HepG2 (cell line): Measurements from ENCODE around the gene PSME3IP1. TPM values are rescaled to one million over a fixed set of nuclear protein-coding genes. Genes with fewer than 3 reads are reported as not detected.
A peak's percentile ranks its signal among the peaks of the same experiment; 100 is the strongest.

Source experiments
- ATAC-seq: fragments of 200-7000 bp; cut with Tn5 transposase; 3 replicates; pipeline ENCODE4 v1.9.1; 2020; ENCODE audit warnings: mild to moderate bottlenecking, moderate library complexity
- BruUV-seq: library from RNA; stranded (reverse); fragments of 400-500 nt; replicated peaks from 2 replicates; lab custom pipeline; 2021; lab: Mats Ljungman, UMichigan
- CTCF ChIA-PET: fragments of 300-600 bp; formaldehyde crosslinking; extraction: SDS; loops from one replicate; lab custom pipeline; 2021; ENCODE audit warnings: low total read pairs, inconsistent platforms, low intra/inter-chr PET ratio; lab: Yijun Ruan, JAX
- POLR2A ChIA-PET: fragments of 350-600 bp; sonication (Branson Sonifier 250); formaldehyde crosslinking; loops from one replicate; lab custom pipeline; 2020; ENCODE audit warnings: antibody characterized with exemption, inconsistent platforms; lab: Yijun Ruan, JAX
- DNase-seq: peaks from one replicate; pipeline ENCODE4 v3.0.0-alpha.2; 2015; ENCODE audit warnings: low spot score
- FAIRE-seq: peaks from 3 replicates; lab custom pipeline; 2011; peaks lifted over from hg19 to GRCh38; lab: Jason Lieb, UNC
- H2AFZ ChIP-seq: one replicate; pipeline ENCODE4 v1.6.1; 2011; ENCODE audit warnings: low read length, inconsistent platforms
- H3K27ac ChIP-seq: fragments of 300-600 bp; 3 replicates; pipeline ENCODE4 v1.8.0; 2011; ENCODE audit warnings: mixed run types, mild to moderate bottlenecking, mixed read lengths, low read length, inconsistent platforms; ENCODE audit not compliant: insufficient read depth; ENCODE audit errors: extremely low read length
- H3K27me3 ChIP-seq, 2 experiments: fragments of 200-600 bp in 1 of 2; 2 replicates in 1 of 2; 3 replicates in 1 of 2; pipeline versions ENCODE4 v1.6.0 to v1.8.0; 2011; ENCODE audit warnings: low read length in 2 of 2, mild to moderate bottlenecking in 2 of 2, moderate library complexity in 2 of 2, inconsistent platforms in 1 of 2; ENCODE audit not compliant: insufficient read depth in 2 of 2, control insufficient read depth in 1 of 2
- H3K36me3 ChIP-seq, 2 experiments: fragments of 200-600 bp in 1 of 2; replicated peaks in 1 of 2; 2 replicates in 1 of 2; 3 replicates in 1 of 2; pipeline versions ENCODE4 v1.5.1 to v1.8.0; 2011; ENCODE audit warnings: low read length in 2 of 2, inconsistent platforms in 1 of 2; ENCODE audit not compliant: insufficient read depth in 2 of 2, control insufficient read depth in 1 of 2
- H3K4me1 ChIP-seq: 2 replicates; pipeline ENCODE4 v1.5.1; 2012; ENCODE audit warnings: low read length, inconsistent platforms; ENCODE audit not compliant: insufficient read depth
- H3K4me2 ChIP-seq: 2 replicates; pipeline ENCODE4 v1.6.0; 2011; ENCODE audit warnings: low read depth, low read length, inconsistent platforms
- H3K4me3 ChIP-seq, 3 experiments: fragments of 200-600 bp in 1 of 3; sonication (generic), shearing (Covaris generic) in 1 of 3; replicated peaks in 1 of 3; 2 replicates each; pipeline ENCODE4 v1.5.1; 2011 to 2016; ENCODE audit warnings: low read length in 3 of 3, inconsistent platforms in 2 of 3, low read depth in 2 of 3, mild to moderate bottlenecking in 2 of 3, control low read depth in 1 of 3, mixed read lengths in 1 of 3; ENCODE audit not compliant: insufficient read depth in 1 of 3
- H3K79me2 ChIP-seq: one replicate; pipeline ENCODE4 v1.6.1; 2011; ENCODE audit warnings: low read length, inconsistent platforms; ENCODE audit not compliant: insufficient read depth
- H3K9ac ChIP-seq: 2 replicates; pipeline ENCODE4 v1.6.0; 2011; ENCODE audit warnings: mild to moderate bottlenecking, low read depth, low read length, inconsistent platforms; ENCODE audit not compliant: insufficient read depth
- H3K9me3 ChIP-seq: 2 replicates; pipeline ENCODE4 v1.5.1; 2012; ENCODE audit warnings: mild to moderate bottlenecking, low read length
- H4K20me1 ChIP-seq: 2 replicates; pipeline ENCODE4 v1.6.0; 2011; ENCODE audit warnings: inconsistent platforms, mild to moderate bottlenecking, low read length, moderate library complexity; ENCODE audit not compliant: insufficient read depth
- BRD4 ChIP-seq: sonication (generic); formaldehyde crosslinking; IDR thresholded peaks from 2 replicates; pipeline ENCODE4 v1.4.0; 2020; ENCODE audit warnings: missing genetic modification reagents
- GATAD1 ChIP-seq: IDR thresholded peaks from 2 replicates; pipeline ENCODE4 v1.6.1; 2016; ENCODE audit warnings: missing genetic modification reagents, missing compliant biosample characterization
- MIER2 ChIP-seq: IDR thresholded peaks from 2 replicates; pipeline ENCODE4 v1.6.1; 2016; ENCODE audit warnings: missing biosample characterization, missing genetic modification reagents
- MTA1 ChIP-seq: sonication (generic); formaldehyde crosslinking; IDR thresholded peaks from 2 replicates; pipeline ENCODE4 v1.4.0; 2020; ENCODE audit warnings: missing genetic modification reagents, mild to moderate bottlenecking, borderline replicate concordance
- RBFOX2 ChIP-seq: fragments of 200-400 bp; formaldehyde crosslinking; IDR thresholded peaks from 2 replicates; pipeline ENCODE4 v1.6.1; 2017; ENCODE audit warnings: low read depth, mild to moderate bottlenecking, low read length
- TFDP2 ChIP-seq: sonication (generic); formaldehyde crosslinking; IDR thresholded peaks from 2 replicates; pipeline ENCODE4 v1.4.0; 2020; ENCODE audit warnings: missing genetic modification reagents
- ZBTB33 ChIP-seq: sonication (generic); formaldehyde crosslinking; IDR thresholded peaks from 2 replicates; pipeline ENCODE4 v1.4.0; 2020; ENCODE audit warnings: missing genetic modification reagents
- ZNF33A ChIP-seq: sonication (generic); formaldehyde crosslinking; IDR thresholded peaks from 2 replicates; pipeline ENCODE4 v1.5.1; 2020; ENCODE audit warnings: missing genetic modification reagents, mild to moderate bottlenecking, moderate library complexity, borderline replicate concordance
- ZNF343 ChIP-seq: sonication (generic); formaldehyde crosslinking; IDR thresholded peaks from 2 replicates; pipeline ENCODE4 v1.4.0; 2020; ENCODE audit warnings: mild to moderate bottlenecking, missing genetic modification reagents
- WGBS: methylation state at CpG from one replicate; pipeline ENCODE4 v1.1.6; 2017; ENCODE audit warnings: low lambda C conversion rate; 5-methylcytosine and 5-hydroxymethylcytosine counted together
- in situ Hi-C: cut with HindIII; loops from 2 replicates; pipeline ENCODE4 v1.10.0; 2017; ENCODE audit warnings: low pct_unique_long_range_greater_than_20kb; ENCODE audit not compliant: extremely low pct_ligation_motif_present
- intact Hi-C: fragments of 100-400 bp; cut with micrococcal nuclease; formaldehyde crosslinking; loops from one replicate; pipeline ENCODE4 v1.10.0; 2022; ENCODE audit not compliant: unreplicated experiment
- polyA plus RNA-seq, 8 experiments: library from polyadenylated mRNA; depleted of rRNA in 3 of 8; stranded (reverse) in 7 of 8; unstranded in 1 of 8; fragments of >200 nt; fragmentation: Illumina TruSeq in 4 of 8; extraction: Trizol in 4 of 8; gene quantifications; 2 replicates each; pipeline versions ENCODE4 v1.2.1 to v1.2.3, GENCODE V29; 2011 to 2016; ENCODE audit warnings: low read depth in 4 of 8, missing spikeins in 1 of 8, mixed read lengths in 1 of 8; ENCODE audit not compliant: insufficient read depth in 1 of 8
- total RNA-seq, 5 experiments: library from RNA; depleted of rRNA; stranded (reverse); fragments of >200 nt; fragmentation: Illumina TruSeq; extraction: Trizol; gene quantifications; 2 replicates each; pipeline ENCODE4 v1.2.3, GENCODE V29; 2016; ENCODE audit warnings: low read depth in 1 of 5

PSME3IP1 gene
- total and polyA plus RNA-seq, 2 of the 13 experiments (the other 11 are each of a cell fraction or from before 2014, with no cell fraction given), result 90.8 to 99.8 TPM

GRCh38 chr16:57150682-57151330 is 35.0 kb downstream of the PSME3IP1 start:
- ATAC-seq, result no peak
- no peak for DNase-seq
- Histone ChIP-seq H4K20me1 (no peaks in the 10 kb centered on the region), H3K4me2 (no peak overlapping the region), H3K9ac (no peak overlapping the region), H3K79me2 (no peaks in the 10 kb centered on the region), H3K9me3 (no peaks in the 10 kb centered on the region), H3K27ac (no peak overlapping the region), H3K36me3 (peaks cover 7 to 35% of the 10 kb centered on the region in 2 experiments; a peak in 4 of 5 replicates), H3K27me3 (no peaks in the 10 kb centered on the region), H2AFZ (no peak overlapping the region), H3K4me1 (peaks cover 21% of the 10 kb centered on the region), H3K4me3 (no peak overlapping the region)
- CTCF ChIA-PET, result no interaction called here
- intact Hi-C loops, result no loop called here
- POLR2A ChIA-PET, result interaction anchor here (0.7 to 3.0 kb wide), 3 partner anchors 24 to 129 kb away, joined by 3 to 10 read pairs (median 4); partner anchors contain the start of genes PSME3IP1 and RSPRY1
- no peak for FAIRE-seq
- 99% methylated on average over 7 of the region's 9 CpGs for WGBS
- BruUV-seq, result no TSS peak
- TF ChIP-seq TFDP2 (CRISPR knock-in tag) (no peak), MTA1 (CRISPR knock-in tag) (no peak), RBFOX2 (no peak), MIER2 (no peak), BRD4 (CRISPR knock-in tag) (no peak), GATAD1 (CRISPR knock-in tag) (no peak), ZNF33A (CRISPR knock-in tag) (no peak), ZBTB33 (peak; percentile 99), ZNF343 (CRISPR knock-in tag) (no peak)
- in situ Hi-C loops, result no loop called here
